HEK293 (cell line): ENCODE results near the gene REG1B.

Experiments
- CTCF ChIA-PET: fragments of 350-600 bp; formaldehyde crosslinking; extraction: SDS; loops from one replicate; lab custom pipeline; 2021; ENCODE audit warnings: antibody characterized with exemption; lab: Yijun Ruan, JAX
- POLR2A ChIA-PET: fragments of 300-600 bp; formaldehyde crosslinking; extraction: SDS; loops from one replicate; lab custom pipeline; 2020; ENCODE audit warnings: antibody characterized with exemption, inconsistent platforms; lab: Yijun Ruan, JAX
- H3K27ac ChIP-seq: fragments of 200-500 bp; sonication (Bioruptor generic); 2 replicates; pipeline ENCODE4 v1.5.1; 2014; ENCODE audit warnings: low read depth, low read length, control low read depth, inconsistent platforms; ENCODE audit errors: extremely low read depth
- H3K36me3 ChIP-seq, 2 experiments: fragments of 200-500 bp in 1 of 2; sonication (Bioruptor generic) in 1 of 2; 1 replicate in 1 of 2; 2 replicates in 1 of 2; pipeline ENCODE4 v1.5.1; 2014 to 2017; ENCODE audit warnings: inconsistent platforms in 2 of 2, low read length in 2 of 2; ENCODE audit not compliant: control insufficient read depth in 2 of 2, insufficient read depth in 1 of 2
- H3K4me1 ChIP-seq: fragments of 200-500 bp; sonication (Bioruptor generic); 2 replicates; pipeline ENCODE4 v1.5.1; 2014; ENCODE audit warnings: mild to moderate bottlenecking, low read length, inconsistent platforms; ENCODE audit not compliant: control insufficient read depth, insufficient read depth
- H3K4me3 ChIP-seq: 2 replicates; pipeline ENCODE4 v1.5.1; 2011; ENCODE audit warnings: low read depth, mild to moderate bottlenecking, control low read depth, low read length, moderate library complexity
- H3K9me3 ChIP-seq: fragments of 200-500 bp; sonication (Bioruptor generic); 2 replicates; pipeline ENCODE4 v1.5.1; 2014; ENCODE audit warnings: low read depth, low read length, inconsistent platforms; ENCODE audit not compliant: control insufficient read depth, insufficient read depth
- GLIS2 ChIP-seq: fragments of 450-650 bp; formaldehyde crosslinking; IDR thresholded peaks from 2 replicates; pipeline ENCODE4 v1.5.1; 2016; ENCODE audit warnings: missing biosample characterization, missing genetic modification characterization
- ZBTB8A ChIP-seq: fragments of 450-650 bp; formaldehyde crosslinking; IDR thresholded peaks from 2 replicates; pipeline ENCODE4 v1.5.1; 2016; ENCODE audit warnings: missing biosample characterization, missing genetic modification characterization
- ZNF10 ChIP-seq: fragments of 450-650 bp; formaldehyde crosslinking; IDR thresholded peaks from 2 replicates; pipeline ENCODE4 v1.5.1; 2017; ENCODE audit warnings: missing biosample characterization, missing genetic modification characterization
- ZNF121 ChIP-seq: fragments of 450-650 bp; formaldehyde crosslinking; IDR thresholded peaks from 2 replicates; pipeline ENCODE4 v1.5.1; 2016; ENCODE audit warnings: missing biosample characterization, missing genetic modification characterization
- ZNF146 ChIP-seq: fragments of 450-650 bp; formaldehyde crosslinking; IDR thresholded peaks from 2 replicates; pipeline ENCODE4 v1.5.1; 2016; ENCODE audit warnings: missing biosample characterization, missing genetic modification characterization
- ZNF23 ChIP-seq: fragments of 450-650 bp; formaldehyde crosslinking; IDR thresholded peaks from 2 replicates; pipeline ENCODE4 v1.5.1; 2016; ENCODE audit warnings: missing biosample characterization, missing genetic modification characterization, borderline replicate concordance
- ZNF24 ChIP-seq: fragments of 450-650 bp; formaldehyde crosslinking; IDR thresholded peaks from 2 replicates; pipeline ENCODE4 v1.5.1; 2016; ENCODE audit warnings: missing biosample characterization, missing genetic modification characterization
- ZNF274 ChIP-seq, 2 experiments: fragments of 200-500 bp in 1 of 2; fragments of 450-650 bp in 1 of 2; sonication (Bioruptor generic) in 1 of 2; formaldehyde crosslinking in 1 of 2; IDR thresholded peaks; 2 replicates each; pipeline versions ENCODE4 v1.5.1 to v1.6.1; 2014 to 2016; ENCODE audit warnings: borderline replicate concordance in 1 of 2, inconsistent platforms in 1 of 2, low read length in 1 of 2, missing biosample characterization in 1 of 2, missing genetic modification characterization in 1 of 2
- ZNF292 ChIP-seq: fragments of 450-650 bp; formaldehyde crosslinking; IDR thresholded peaks from 2 replicates; pipeline ENCODE4 v1.5.1; 2016; ENCODE audit warnings: low read depth, missing biosample characterization, missing genetic modification characterization, borderline replicate concordance
- ZNF404 ChIP-seq: fragments of 450-650 bp; formaldehyde crosslinking; IDR thresholded peaks from 2 replicates; pipeline ENCODE4 v1.5.1; 2017; ENCODE audit warnings: missing biosample characterization, missing genetic modification characterization
- ZNF521 ChIP-seq: fragments of 450-650 bp; formaldehyde crosslinking; IDR thresholded peaks from 2 replicates; pipeline ENCODE4 v1.5.1; 2017; ENCODE audit warnings: missing biosample characterization, mild to moderate bottlenecking, missing genetic modification characterization
- ZNF548 ChIP-seq: fragments of 450-650 bp; formaldehyde crosslinking; IDR thresholded peaks from 2 replicates; pipeline ENCODE4 v1.5.1; 2016; ENCODE audit warnings: missing biosample characterization, missing genetic modification characterization
- ZNF560 ChIP-seq: fragments of 450-650 bp; formaldehyde crosslinking; IDR thresholded peaks from 2 replicates; pipeline ENCODE4 v1.5.1; 2017; ENCODE audit warnings: missing biosample characterization, missing genetic modification characterization, borderline replicate concordance
- ZNF561 ChIP-seq: fragments of 450-650 bp; IDR thresholded peaks from 2 replicates; pipeline ENCODE4 v1.5.1; 2018; ENCODE audit warnings: missing biosample characterization, missing genetic modification characterization, borderline replicate concordance
- ZNF747 ChIP-seq: fragments of 450-650 bp; formaldehyde crosslinking; IDR thresholded peaks from 2 replicates; pipeline ENCODE4 v1.5.1; 2016; ENCODE audit warnings: missing biosample characterization, missing genetic modification characterization
- ZNF791 ChIP-seq: fragments of 450-650 bp; formaldehyde crosslinking; IDR thresholded peaks from 2 replicates; pipeline ENCODE4 v1.5.1; 2016; ENCODE audit warnings: missing biosample characterization, missing genetic modification characterization
- ZSCAN30 ChIP-seq: fragments of 450-650 bp; IDR thresholded peaks from 2 replicates; pipeline ENCODE4 v1.5.1; 2018; ENCODE audit warnings: missing biosample characterization, mild to moderate bottlenecking, missing genetic modification characterization, moderate library complexity
- TF ChIP-seq, protein P1 (sequence below): fragments of 450-650 bp; formaldehyde crosslinking; IDR thresholded peaks from 2 replicates; pipeline ENCODE4 v1.5.1; 2016; ENCODE audit warnings: missing biosample characterization, missing genetic modification characterization, borderline replicate concordance
- TF ChIP-seq, protein P2 (sequence below): fragments of 450-650 bp; IDR thresholded peaks from 2 replicates; pipeline ENCODE4 v1.5.1; 2018; ENCODE audit warnings: missing biosample characterization, mild to moderate bottlenecking, missing genetic modification characterization
- TF ChIP-seq, protein P3 (sequence below): fragments of 450-650 bp; formaldehyde crosslinking; IDR thresholded peaks from 2 replicates; pipeline ENCODE4 v1.5.1; 2016; ENCODE audit warnings: missing biosample characterization, missing genetic modification characterization, borderline replicate concordance
- TF ChIP-seq, protein P4 (sequence below): fragments of 450-650 bp; formaldehyde crosslinking; IDR thresholded peaks from 2 replicates; pipeline ENCODE4 v1.5.1; 2017; ENCODE audit warnings: missing biosample characterization, missing genetic modification characterization

Gene REG1B

DNA sequence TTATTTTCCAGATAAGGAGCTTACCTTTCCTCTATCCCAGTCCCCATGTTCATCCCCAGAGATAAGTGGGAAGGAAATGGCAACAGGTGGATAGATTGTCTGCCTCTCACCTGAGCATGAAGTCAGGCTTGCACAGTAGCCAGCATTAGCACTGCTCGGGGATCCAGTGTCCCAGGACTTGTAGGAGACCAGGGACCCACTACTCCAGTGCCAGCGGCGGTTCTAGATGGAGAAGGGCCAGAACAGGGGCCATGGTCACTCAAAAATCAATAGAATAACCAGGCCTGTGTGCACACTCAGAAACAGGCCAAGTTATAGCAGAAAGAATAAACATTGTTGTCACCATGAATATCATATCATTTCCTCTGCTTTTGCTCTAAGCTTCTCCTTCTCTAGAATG lies 2.4 kb downstream of the REG1B start:
- POLR2A ChIA-PET = no interaction called here
- Histone ChIP-seq H3K9me3 (no peaks in the 10 kb centered on the region), H3K36me3 (no peaks in the 10 kb centered on the region), H3K27ac (no peak overlapping the region), H3K4me1 (no peaks in the 10 kb centered on the region), H3K4me3 (no peak overlapping the region)
- CTCF ChIA-PET = no interaction called here
- TF ChIP-seq ZNF521 (tag by site-specific recombination) (no peak), ZNF561 (tag by site-specific recombination) (no peak), ZNF548 (tag by site-specific recombination) (no peak), ZSCAN30 (tag by site-specific recombination) (no peak), ZNF24 (no peak)
- TF ChIP-seq, protein P1, sequence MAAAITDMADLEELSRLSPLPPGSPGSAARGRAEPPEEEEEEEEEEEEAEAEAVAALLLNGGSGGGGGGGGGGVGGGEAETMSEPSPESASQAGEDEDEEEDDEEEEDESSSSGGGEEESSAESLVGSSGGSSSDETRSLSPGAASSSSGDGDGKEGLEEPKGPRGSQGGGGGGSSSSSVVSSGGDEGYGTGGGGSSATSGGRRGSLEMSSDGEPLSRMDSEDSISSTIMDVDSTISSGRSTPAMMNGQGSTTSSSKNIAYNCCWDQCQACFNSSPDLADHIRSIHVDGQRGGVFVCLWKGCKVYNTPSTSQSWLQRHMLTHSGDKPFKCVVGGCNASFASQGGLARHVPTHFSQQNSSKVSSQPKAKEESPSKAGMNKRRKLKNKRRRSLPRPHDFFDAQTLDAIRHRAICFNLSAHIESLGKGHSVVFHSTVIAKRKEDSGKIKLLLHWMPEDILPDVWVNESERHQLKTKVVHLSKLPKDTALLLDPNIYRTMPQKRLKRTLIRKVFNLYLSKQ (tag by site-specific recombination) = no peak

DNA sequence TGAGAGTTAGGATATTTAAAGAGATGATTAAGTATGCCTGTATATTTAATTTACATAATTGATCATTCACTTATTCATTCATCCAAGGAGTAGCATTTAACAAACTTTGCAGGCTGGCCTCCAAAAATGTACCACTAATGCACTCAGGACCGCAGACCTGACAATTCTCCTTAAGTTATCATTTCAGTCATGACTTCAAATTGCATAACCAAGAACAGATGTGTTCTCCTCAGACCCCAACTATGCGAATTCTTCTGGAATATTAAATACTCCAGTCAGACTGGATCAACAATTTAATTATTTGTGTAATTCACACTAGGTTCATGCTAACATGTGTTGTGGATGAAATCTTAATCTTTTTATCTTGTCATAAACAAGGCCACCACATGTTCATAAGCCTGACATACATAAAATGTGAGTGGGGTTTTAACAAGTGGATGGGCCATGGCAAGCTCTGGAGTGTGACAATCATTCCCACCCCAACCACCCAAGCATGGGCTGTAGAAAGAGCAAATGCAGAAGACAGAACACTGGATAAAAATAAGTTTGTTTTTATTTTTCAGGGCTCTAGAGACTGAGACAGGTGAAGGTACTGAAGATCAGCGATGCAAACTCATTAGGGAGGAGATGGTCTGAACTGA lies 3.2 kb downstream of the REG1B start:
- TF ChIP-seq ZNF791 (tag by site-specific recombination) (no peak), ZNF146 (tag by site-specific recombination) (no peak), ZNF274 (IDR thresholded peaks at IDR 0.05; ENCODE audit: low read length) (no peak), ZNF274 (tag by site-specific recombination; IDR thresholded peaks at IDR 0.05; ENCODE audit: borderline replicate concordance) (no peak), GLIS2 (no peak), ZNF10 (tag by site-specific recombination) (no peak), ZBTB8A (tag by site-specific recombination) (no peak), ZNF23 (tag by site-specific recombination) (no peak), ZNF747 (tag by site-specific recombination) (no peak), ZNF121 (tag by site-specific recombination) (no peak), ZNF560 (no peak), ZNF292 (tag by site-specific recombination) (no peak), ZNF404 (tag by site-specific recombination) (no peak)
- TF ChIP-seq, protein P2, sequence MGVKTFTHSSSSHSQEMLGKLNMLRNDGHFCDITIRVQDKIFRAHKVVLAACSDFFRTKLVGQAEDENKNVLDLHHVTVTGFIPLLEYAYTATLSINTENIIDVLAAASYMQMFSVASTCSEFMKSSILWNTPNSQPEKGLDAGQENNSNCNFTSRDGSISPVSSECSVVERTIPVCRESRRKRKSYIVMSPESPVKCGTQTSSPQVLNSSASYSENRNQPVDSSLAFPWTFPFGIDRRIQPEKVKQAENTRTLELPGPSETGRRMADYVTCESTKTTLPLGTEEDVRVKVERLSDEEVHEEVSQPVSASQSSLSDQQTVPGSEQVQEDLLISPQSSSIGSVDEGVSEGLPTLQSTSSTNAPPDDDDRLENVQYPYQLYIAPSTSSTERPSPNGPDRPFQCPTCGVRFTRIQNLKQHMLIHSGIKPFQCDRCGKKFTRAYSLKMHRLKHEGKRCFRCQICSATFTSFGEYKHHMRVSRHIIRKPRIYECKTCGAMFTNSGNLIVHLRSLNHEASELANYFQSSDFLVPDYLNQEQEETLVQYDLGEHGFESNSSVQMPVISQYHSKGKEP (tag by site-specific recombination) = no peak
- TF ChIP-seq, protein P3, sequence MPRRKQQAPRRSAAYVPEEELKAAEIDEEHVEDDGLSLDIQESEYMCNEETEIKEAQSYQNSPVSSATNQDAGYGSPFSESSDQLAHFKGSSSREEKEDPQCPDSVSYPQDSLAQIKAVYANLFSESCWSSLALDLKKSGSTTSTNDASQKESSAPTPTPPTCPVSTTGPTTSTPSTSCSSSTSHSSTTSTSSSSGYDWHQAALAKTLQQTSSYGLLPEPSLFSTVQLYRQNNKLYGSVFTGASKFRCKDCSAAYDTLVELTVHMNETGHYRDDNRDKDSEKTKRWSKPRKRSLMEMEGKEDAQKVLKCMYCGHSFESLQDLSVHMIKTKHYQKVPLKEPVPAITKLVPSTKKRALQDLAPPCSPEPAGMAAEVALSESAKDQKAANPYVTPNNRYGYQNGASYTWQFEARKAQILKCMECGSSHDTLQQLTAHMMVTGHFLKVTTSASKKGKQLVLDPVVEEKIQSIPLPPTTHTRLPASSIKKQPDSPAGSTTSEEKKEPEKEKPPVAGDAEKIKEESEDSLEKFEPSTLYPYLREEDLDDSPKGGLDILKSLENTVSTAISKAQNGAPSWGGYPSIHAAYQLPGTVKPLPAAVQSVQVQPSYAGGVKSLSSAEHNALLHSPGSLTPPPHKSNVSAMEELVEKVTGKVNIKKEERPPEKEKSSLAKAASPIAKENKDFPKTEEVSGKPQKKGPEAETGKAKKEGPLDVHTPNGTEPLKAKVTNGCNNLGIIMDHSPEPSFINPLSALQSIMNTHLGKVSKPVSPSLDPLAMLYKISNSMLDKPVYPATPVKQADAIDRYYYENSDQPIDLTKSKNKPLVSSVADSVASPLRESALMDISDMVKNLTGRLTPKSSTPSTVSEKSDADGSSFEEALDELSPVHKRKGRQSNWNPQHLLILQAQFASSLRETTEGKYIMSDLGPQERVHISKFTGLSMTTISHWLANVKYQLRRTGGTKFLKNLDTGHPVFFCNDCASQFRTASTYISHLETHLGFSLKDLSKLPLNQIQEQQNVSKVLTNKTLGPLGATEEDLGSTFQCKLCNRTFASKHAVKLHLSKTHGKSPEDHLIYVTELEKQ (tag by site-specific recombination) = no peak
- TF ChIP-seq, protein P4, sequence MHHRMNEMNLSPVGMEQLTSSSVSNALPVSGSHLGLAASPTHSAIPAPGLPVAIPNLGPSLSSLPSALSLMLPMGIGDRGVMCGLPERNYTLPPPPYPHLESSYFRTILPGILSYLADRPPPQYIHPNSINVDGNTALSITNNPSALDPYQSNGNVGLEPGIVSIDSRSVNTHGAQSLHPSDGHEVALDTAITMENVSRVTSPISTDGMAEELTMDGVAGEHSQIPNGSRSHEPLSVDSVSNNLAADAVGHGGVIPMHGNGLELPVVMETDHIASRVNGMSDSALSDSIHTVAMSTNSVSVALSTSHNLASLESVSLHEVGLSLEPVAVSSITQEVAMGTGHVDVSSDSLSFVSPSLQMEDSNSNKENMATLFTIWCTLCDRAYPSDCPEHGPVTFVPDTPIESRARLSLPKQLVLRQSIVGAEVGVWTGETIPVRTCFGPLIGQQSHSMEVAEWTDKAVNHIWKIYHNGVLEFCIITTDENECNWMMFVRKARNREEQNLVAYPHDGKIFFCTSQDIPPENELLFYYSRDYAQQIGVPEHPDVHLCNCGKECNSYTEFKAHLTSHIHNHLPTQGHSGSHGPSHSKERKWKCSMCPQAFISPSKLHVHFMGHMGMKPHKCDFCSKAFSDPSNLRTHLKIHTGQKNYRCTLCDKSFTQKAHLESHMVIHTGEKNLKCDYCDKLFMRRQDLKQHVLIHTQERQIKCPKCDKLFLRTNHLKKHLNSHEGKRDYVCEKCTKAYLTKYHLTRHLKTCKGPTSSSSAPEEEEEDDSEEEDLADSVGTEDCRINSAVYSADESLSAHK (tag by site-specific recombination) = no peak
- H3K9me3 ChIP-seq = no peaks in the 10 kb centered on the region
- ChIA-PET CTCF (interaction anchor here (0.5 kb wide), 1 partner anchor 1176 kb away, joined by 3 read pairs; no protein-coding TSS in a partner anchor), POLR2A (no interaction called here)
- H3K4me3 ChIP-seq = no peak overlapping the region
- H3K4me1 ChIP-seq = no peaks in the 10 kb centered on the region
- no peak overlapping the region for H3K27ac ChIP-seq
- no peaks in the 10 kb centered on the region for H3K36me3 ChIP-seq
